Left ventricle myocardium inferior (tissue), 1 donor: ENCODE results near the gene KLHL7. TPM values are rescaled to one million over a fixed set of nuclear protein-coding genes. Genes with fewer than 3 reads are reported as not detected.

ENCODE experiments used
- DNase-seq: peaks from one replicate; pipeline ENCODE4 v3.0.0-alpha.2; 2020
- H3K27ac ChIP-seq: fragments of 200-600 bp; replicated peaks from 2 replicates; pipeline ENCODE4 v1.8.0; 2021
- H3K27me3 ChIP-seq: fragments of 200-600 bp; 2 replicates; pipeline ENCODE4 v1.8.0; 2021; ENCODE audit warnings: low read depth
- H3K36me3 ChIP-seq: fragments of 200-600 bp; 2 replicates; pipeline ENCODE4 v1.8.0; 2021
- H3K4me1 ChIP-seq: fragments of 200-600 bp; 2 replicates; pipeline ENCODE4 v1.8.0; 2021
- H3K4me3 ChIP-seq: fragments of 200-600 bp; 2 replicates; pipeline ENCODE4 v1.8.0; 2021; ENCODE audit warnings: mild to moderate bottlenecking, moderate library complexity
- H3K9me3 ChIP-seq: fragments of 200-600 bp; replicated peaks from 2 replicates; pipeline ENCODE4 v1.8.0; 2021
- CTCF ChIP-seq: fragments of 200-600 bp; IDR thresholded peaks from 2 replicates; pipeline ENCODE4 v1.8.0; 2021; ENCODE audit warnings: antibody characterized with exemption, mild to moderate bottlenecking, borderline replicate concordance
- intact Hi-C: fragments of 100-400 bp; cut with micrococcal nuclease; formaldehyde crosslinking; loops from one replicate; pipeline ENCODE4 v1.11.0; 2022
- total RNA-seq: library from RNA; stranded (reverse); fragmentation: NEBNext Ultra II Directional; extraction: Animal tissue kit (Norgen Biotek cat#: 25700); gene quantifications from one replicate; pipeline ENCODE4 v1.2.1, GENCODE V29; 2021
- donor health status: DM: no; HTN: yes; CAD: no; lungs with severe emphysema.

Gene KLHL7
- total RNA-seq, 1 donor from 2014 or later: 150 TPM

GRCh38 chr7:23164846-23165245, 59.3 kb downstream of the KLHL7 start:
- H3K9me3 ChIP-seq: no peaks in the 10 kb centered on the region
- TF ChIP-seq CTCF: no peak
- no peak overlapping the region for H3K27ac ChIP-seq
- H3K27me3 ChIP-seq: no peaks in the 10 kb centered on the region
- no peak overlapping the region for H3K4me3 ChIP-seq
- H3K36me3 ChIP-seq: peaks cover 43% of the 10 kb centered on the region
- no peak for DNase-seq
- intact Hi-C loops: no loop called here
- H3K4me1 ChIP-seq: peaks cover 22% of the 10 kb centered on the region

GRCh38 chr7:23165316-23165715, 59.7 kb downstream of the KLHL7 start:
- Histone ChIP-seq H3K36me3 (peaks cover 48% of the 10 kb centered on the region), H3K9me3 (no peaks in the 10 kb centered on the region)

GRCh38 chr7:23167691-23168090, 62.1 kb downstream of the KLHL7 start:
- Histone ChIP-seq H3K4me3 (no peak overlapping the region), H3K36me3 (peaks cover 60% of the 10 kb centered on the region), H3K27ac (peak overlapping the region; percentile 73), H3K4me1 (peaks cover 13% of the 10 kb centered on the region), H3K9me3 (no peaks in the 10 kb centered on the region), H3K27me3 (no peaks in the 10 kb centered on the region)
- DNase-seq: no peak
- no peak for TF ChIP-seq CTCF
- intact Hi-C loops: no loop called here

More at GRCh38 chr7:23165316-23165715, 59.7 kb downstream of the KLHL7 start:
- H3K4me1 ChIP-seq: peaks cover 17% of the 10 kb centered on the region
- H3K27me3 ChIP-seq: no peaks in the 10 kb centered on the region
- H3K27ac ChIP-seq: no peak overlapping the region
- TF ChIP-seq CTCF: no peak
- DNase-seq: no peak
- intact Hi-C loops: no loop called here
- H3K4me3 ChIP-seq: no peak overlapping the region

- Histone ChIP-seq H3K9me3 (no peaks in the 10 kb centered on the region), H3K4me3 (no peak overlapping the region), H3K27ac (peak overlapping the region; percentile 73), H3K27me3 (no peaks in the 10 kb centered on the region), H3K36me3 (peaks cover 62% of the 10 kb centered on the region), H3K4me1 (peaks cover 13% of the 10 kb centered on the region)
- TF ChIP-seq CTCF: no peak
- intact Hi-C loops: no loop called here
- DNase-seq: no peak
Measured at GRCh38 chr7:23168111-23168885, 62.7 kb downstream of the KLHL7 start.

- H3K4me3 ChIP-seq: no peak overlapping the region
- H3K27ac ChIP-seq: no peak overlapping the region
- intact Hi-C loops: no loop called here
- no peak for TF ChIP-seq CTCF
- no peaks in the 10 kb centered on the region for H3K27me3 ChIP-seq
- H3K9me3 ChIP-seq: no peaks in the 10 kb centered on the region
- H3K4me1 ChIP-seq: peaks cover 4% of the 10 kb centered on the region
- DNase-seq: no peak
- H3K36me3 ChIP-seq: peaks cover 43% of the 10 kb centered on the region
Measured at GRCh38 chr7:23175938-23176337, 70.4 kb downstream of the KLHL7 start.
